H9 (cell line): Measurements from ENCODE around the gene UTS2. TPM values are rescaled to one million over a fixed set of nuclear protein-coding genes. Genes with fewer than 3 reads are reported as not detected.

ENCODE experiments used
- DNase-seq: peaks from one replicate; pipeline ENCODE4 v3.0.0-alpha.2; 2017
- H2AFZ ChIP-seq: one replicate; pipeline ENCODE4 v1.6.1; 2013; ENCODE audit warnings: mild to moderate bottlenecking, low read length, control low read depth, moderate library complexity
- H2AK5ac ChIP-seq: 2 replicates; pipeline ENCODE4 v1.6.1; 2013; ENCODE audit warnings: low read length, control low read depth, mixed read lengths; ENCODE audit not compliant: insufficient read length
- H2BK120ac ChIP-seq: one replicate; pipeline ENCODE4 v1.6.1; 2013; ENCODE audit warnings: low read depth, mild to moderate bottlenecking, low read length, control low read depth, inconsistent platforms; ENCODE audit not compliant: poor library complexity, severe bottlenecking
- H2BK12ac ChIP-seq: 2 replicates; pipeline ENCODE4 v1.6.1; 2013; ENCODE audit warnings: low read length, control low read depth, mixed read lengths, low read depth; ENCODE audit not compliant: insufficient read length
- H2BK15ac ChIP-seq: 2 replicates; pipeline ENCODE4 v1.6.1; 2013; ENCODE audit warnings: low read depth, low read length, control low read depth
- H2BK20ac ChIP-seq: one replicate; pipeline ENCODE4 v1.6.1; 2013; ENCODE audit warnings: low read depth, mild to moderate bottlenecking, low read length, control low read depth, inconsistent platforms; ENCODE audit not compliant: poor library complexity, severe bottlenecking
- H2BK5ac ChIP-seq: 2 replicates; pipeline ENCODE4 v1.6.1; 2013; ENCODE audit warnings: low read length, control low read depth, mixed read lengths; ENCODE audit not compliant: insufficient read length
- H3K14ac ChIP-seq: 2 replicates; pipeline ENCODE4 v1.6.1; 2013; ENCODE audit warnings: low read length, control low read depth; ENCODE audit not compliant: insufficient read depth
- H3K18ac ChIP-seq: 2 replicates; pipeline ENCODE4 v1.6.1; 2013; ENCODE audit warnings: low read depth, mild to moderate bottlenecking, mixed read lengths, low read length, control low read depth; ENCODE audit not compliant: insufficient read length
- H3K23ac ChIP-seq: 2 replicates; pipeline ENCODE4 v1.6.1; 2013; ENCODE audit warnings: low read length, control low read depth, mixed read lengths, low read depth; ENCODE audit not compliant: insufficient read length
- H3K23me2 ChIP-seq: 2 replicates; pipeline ENCODE4 v1.6.1; 2013; ENCODE audit warnings: low read depth, mild to moderate bottlenecking, mixed read lengths, low read length, control low read depth; ENCODE audit not compliant: insufficient read length, poor library complexity, severe bottlenecking
- H3K27ac ChIP-seq: 2 replicates; pipeline ENCODE4 v1.5.1; 2013; ENCODE audit warnings: low read length, control low read depth, mixed read lengths, low read depth; ENCODE audit not compliant: insufficient read length
- H3K27me3 ChIP-seq: 2 replicates; pipeline ENCODE4 v1.6.1; 2013; ENCODE audit warnings: low read length, control low read depth, inconsistent platforms; ENCODE audit not compliant: insufficient read depth
- H3K4ac ChIP-seq: 2 replicates; pipeline ENCODE4 v1.6.1; 2013; ENCODE audit warnings: low read depth, mild to moderate bottlenecking, control low read depth, inconsistent platforms, low read length, moderate library complexity
- H3K4me1 ChIP-seq: 2 replicates; pipeline ENCODE4 v1.6.1; 2013; ENCODE audit warnings: low read length, control low read depth, inconsistent platforms; ENCODE audit not compliant: insufficient read depth
- H3K4me2 ChIP-seq: 2 replicates; pipeline ENCODE4 v1.6.1; 2013; ENCODE audit warnings: low read length, control low read depth, mixed read lengths; ENCODE audit not compliant: insufficient read length, insufficient read depth
- H3K56ac ChIP-seq: 2 replicates; pipeline ENCODE4 v1.6.1; 2013; ENCODE audit warnings: low read depth, mild to moderate bottlenecking, mixed read lengths, low read length, control low read depth; ENCODE audit not compliant: insufficient read length
- H3K79me1 ChIP-seq: 2 replicates; pipeline ENCODE4 v1.6.1; 2013; ENCODE audit warnings: low read depth, mild to moderate bottlenecking, moderate library complexity, low read length, control low read depth, inconsistent platforms; ENCODE audit not compliant: insufficient read depth, poor library complexity, severe bottlenecking
- H3K79me2 ChIP-seq: 2 replicates; pipeline ENCODE4 v1.6.1; 2013; ENCODE audit warnings: low read length, control low read depth, inconsistent platforms; ENCODE audit not compliant: insufficient read depth
- H3K9ac ChIP-seq: 2 replicates; pipeline ENCODE4 v1.6.1; 2013; ENCODE audit warnings: low read length, control low read depth, mixed read lengths; ENCODE audit not compliant: insufficient read length; ENCODE audit errors: extremely low read depth
- H3K9me3 ChIP-seq: one replicate; pipeline ENCODE4 v1.6.1; 2013; ENCODE audit warnings: low read depth, low read length, inconsistent platforms; ENCODE audit not compliant: control insufficient read depth
- H3T11ph ChIP-seq: one replicate; pipeline ENCODE4 v1.6.1; 2013; ENCODE audit warnings: mild to moderate bottlenecking, low read length, control low read depth, inconsistent platforms
- H4K20me1 ChIP-seq: one replicate; pipeline ENCODE4 v1.6.1; 2013; ENCODE audit not compliant: control insufficient read depth, insufficient read length, insufficient read depth
- H4K5ac ChIP-seq: 2 replicates; pipeline ENCODE4 v1.6.1; 2013; ENCODE audit warnings: low read depth, mild to moderate bottlenecking, mixed read lengths, low read length, control low read depth; ENCODE audit not compliant: insufficient read length
- H4K8ac ChIP-seq: replicated peaks from 2 replicates; pipeline ENCODE4 v1.6.1; 2013; ENCODE audit warnings: low read length, control low read depth, mixed read lengths, low read depth; ENCODE audit not compliant: insufficient read length
- H4K91ac ChIP-seq: 2 replicates; pipeline ENCODE4 v1.6.1; 2013; ENCODE audit warnings: low read depth, mild to moderate bottlenecking, moderate library complexity, mixed read lengths, low read length, control low read depth; ENCODE audit not compliant: insufficient read length
- H3K27ac Mint-ChIP-seq, 3 experiments: 2 replicates in 2 of 3; 3 replicates in 1 of 3; pipeline ENCODE4 v1.8.0; 2020 to 2021; ENCODE audit warnings: mixed read lengths in 3 of 3, mild to moderate bottlenecking in 1 of 3, moderate library complexity in 1 of 3
- H3K27me3 Mint-ChIP-seq: 2 replicates; pipeline ENCODE4 v1.8.0; 2021; ENCODE audit warnings: low read depth, mild to moderate bottlenecking, moderate library complexity, mixed read lengths
- H3K36me3 Mint-ChIP-seq, 3 experiments: 2 replicates in 2 of 3; 3 replicates in 1 of 3; pipeline ENCODE4 v1.8.0; 2020 to 2021; ENCODE audit warnings: low read depth in 3 of 3, mixed read lengths in 3 of 3; ENCODE audit not compliant: insufficient read depth in 1 of 3
- H3K4me1 Mint-ChIP-seq, 2 experiments: 2 replicates each; pipeline ENCODE4 v1.8.0; 2020; ENCODE audit warnings: mixed read lengths in 2 of 2
- H3K4me3 Mint-ChIP-seq, 2 experiments: 2 replicates in 1 of 2; 3 replicates in 1 of 2; pipeline ENCODE4 v1.8.0; 2020 to 2021; ENCODE audit warnings: mild to moderate bottlenecking in 2 of 2, mixed read lengths in 2 of 2, moderate library complexity in 1 of 2
- H3K9me3 Mint-ChIP-seq, 2 experiments: 2 replicates in 1 of 2; 3 replicates in 1 of 2; pipeline ENCODE4 v1.8.0; 2020; ENCODE audit warnings: mild to moderate bottlenecking in 2 of 2, mixed read lengths in 2 of 2, moderate library complexity in 1 of 2
- CTCF ChIP-seq: fragments of 200-600 bp; sonication (generic); conservative IDR thresholded peaks from 3 replicates; pipeline ENCODE4 v1.8.0; 2021; ENCODE audit warnings: antibody characterized with exemption, mild to moderate bottlenecking
- WGBS: extraction: QIAGEN DNeasy Blood & Tissue Kit; methylation state at CpG from one replicate; pipeline ENCODE4 v1.1.7; 2013; ENCODE audit warnings: missing lambda C conversion rate, low lambda C conversion rate, mixed read lengths; ENCODE audit not compliant: insufficient read length; ENCODE audit errors: extremely low coverage; 5-methylcytosine and 5-hydroxymethylcytosine counted together
- total RNA-seq: library from RNA; stranded (reverse); gene quantifications from 2 replicates; pipeline ENCODE4 v1.2.1, GENCODE V29; 2021

Gene UTS2
- total RNA-seq, 1 experiment from 2014 or later: not detected

- H2BK5ac ChIP-seq: no peak overlapping the region
- H3K27ac ChIP-seq: no peak overlapping the region
- no peak overlapping the region for H3K23ac ChIP-seq
- no peak overlapping the region for H2BK15ac ChIP-seq
- H3K14ac ChIP-seq: no peak overlapping the region
- H2BK12ac ChIP-seq: no peak overlapping the region
- H3K4ac ChIP-seq: no peak overlapping the region
- no peaks in the 10 kb centered on the region for H3K9me3 ChIP-seq
- no peak for TF ChIP-seq CTCF
- Mint-ChIP-seq H3K4me1 (no peaks in the 10 kb centered on the region), H3K36me3 (peaks cover 2 to 27% (median 16%) of the 10 kb centered on the region in 3 experiments; a peak in 5 of 7 replicates), H3K27me3 (no peaks in the 10 kb centered on the region), H3K4me3 (no peak overlapping the region), H3K27ac (no peak overlapping the region; a peak in 3 of 7 replicates), H3K9me3 (no peaks in the 10 kb centered on the region)
- no peak for DNase-seq
- H3K56ac ChIP-seq: no peak overlapping the region
- no peaks in the 10 kb centered on the region for H3K79me2 ChIP-seq
- no peak overlapping the region for H4K8ac ChIP-seq
- H4K5ac ChIP-seq: no peak overlapping the region
- WGBS: no CpG with 5 or more reads among the region's 39 CpGs
- no peak overlapping the region for H3T11ph ChIP-seq
- no peaks in the 10 kb centered on the region for H4K20me1 ChIP-seq
- H3K23me2 ChIP-seq: no peaks in the 10 kb centered on the region
- no peak overlapping the region for H4K91ac ChIP-seq
- no peaks in the 10 kb centered on the region for H3K79me1 ChIP-seq
- H2AFZ ChIP-seq: no peak overlapping the region
- no peaks in the 10 kb centered on the region for H3K4me1 ChIP-seq
- no peaks in the 10 kb centered on the region for H3K27me3 ChIP-seq
- no peak overlapping the region for H2BK120ac ChIP-seq
- no peak overlapping the region for H3K9ac ChIP-seq
- no peak overlapping the region for H3K18ac ChIP-seq
- no peak overlapping the region for H2AK5ac ChIP-seq
- no peak overlapping the region for H3K4me2 ChIP-seq
- H2BK20ac ChIP-seq: no peak overlapping the region
Observed at GRCh38 chr1:7827126-7827955, 25.5 kb downstream of the UTS2 start.
